Esophagus muscularis mucosa (tissue), 4 donors: Measurements from ENCODE around the gene SASS6.

ENCODE experiments used
- EP300 ChIP-seq: sonication (generic); formaldehyde crosslinking; IDR thresholded peaks from one replicate; pipeline ENCODE4 v1.6.1; 2017; ENCODE audit warnings: antibody characterized with exemption
- POLR2A ChIP-seq: fragments of 450-650 bp; IDR thresholded peaks from one replicate; pipeline ENCODE4 v1.6.1; 2017; ENCODE audit warnings: antibody characterized with exemption, moderate library complexity, mild to moderate bottlenecking, low read depth
- POLR2AphosphoS5 ChIP-seq, 2 donors: sonication (generic); formaldehyde crosslinking; IDR thresholded peaks; one replicate each; pipeline ENCODE4 v1.6.1; 2017; ENCODE audit warnings: antibody characterized with exemption in 2 of 2
- TF ChIP-seq, protein P1 (sequence below), 3 experiments: fragments of 200-600 bp in 2 of 3; fragments of 450-650 bp in 1 of 3; sonication (generic) in 2 of 3; IDR thresholded peaks; one replicate each; pipeline ENCODE4 v1.5.1; 2017 to 2019; ENCODE audit warnings: antibody characterized with exemption in 3 of 3, mild to moderate bottlenecking in 2 of 3, moderate library complexity in 1 of 3

DNA sequence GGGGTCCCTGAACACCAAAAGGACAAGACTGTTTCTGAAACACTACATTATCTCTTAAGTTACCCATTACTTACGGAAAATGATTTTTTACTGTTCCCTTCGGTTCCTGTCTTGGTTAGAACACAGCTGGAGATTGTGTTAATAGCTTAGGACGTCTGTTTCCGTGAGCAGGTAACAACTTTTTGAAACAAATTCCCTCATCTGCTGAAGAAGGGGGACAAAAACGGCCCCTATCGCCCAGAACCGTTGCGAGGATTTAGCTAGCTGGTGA lies 95.1 kb downstream of the SASS6 start:
- TF ChIP-seq, protein P1, sequence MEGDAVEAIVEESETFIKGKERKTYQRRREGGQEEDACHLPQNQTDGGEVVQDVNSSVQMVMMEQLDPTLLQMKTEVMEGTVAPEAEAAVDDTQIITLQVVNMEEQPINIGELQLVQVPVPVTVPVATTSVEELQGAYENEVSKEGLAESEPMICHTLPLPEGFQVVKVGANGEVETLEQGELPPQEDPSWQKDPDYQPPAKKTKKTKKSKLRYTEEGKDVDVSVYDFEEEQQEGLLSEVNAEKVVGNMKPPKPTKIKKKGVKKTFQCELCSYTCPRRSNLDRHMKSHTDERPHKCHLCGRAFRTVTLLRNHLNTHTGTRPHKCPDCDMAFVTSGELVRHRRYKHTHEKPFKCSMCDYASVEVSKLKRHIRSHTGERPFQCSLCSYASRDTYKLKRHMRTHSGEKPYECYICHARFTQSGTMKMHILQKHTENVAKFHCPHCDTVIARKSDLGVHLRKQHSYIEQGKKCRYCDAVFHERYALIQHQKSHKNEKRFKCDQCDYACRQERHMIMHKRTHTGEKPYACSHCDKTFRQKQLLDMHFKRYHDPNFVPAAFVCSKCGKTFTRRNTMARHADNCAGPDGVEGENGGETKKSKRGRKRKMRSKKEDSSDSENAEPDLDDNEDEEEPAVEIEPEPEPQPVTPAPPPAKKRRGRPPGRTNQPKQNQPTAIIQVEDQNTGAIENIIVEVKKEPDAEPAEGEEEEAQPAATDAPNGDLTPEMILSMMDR (IDR thresholded peaks at IDR 0.05) = no peak
- no peak for TF ChIP-seq POLR2AphosphoS5 (IDR thresholded peaks at IDR 0.05)
- TF ChIP-seq POLR2A = no peak
- TF ChIP-seq EP300 = no peak
